Endothelial cell of umbilical vein (primary cell): ENCODE data around the gene DDX51.

ENCODE experiments used
- EZH2 ChIP-seq: IDR thresholded peaks from 2 replicates; pipeline ENCODE4 v1.6.1; 2012; ENCODE audit warnings: borderline replicate concordance, low read depth, mild to moderate bottlenecking, moderate library complexity, low read length, inconsistent platforms; ENCODE audit not compliant: severe bottlenecking
- JUN ChIP-seq: IDR thresholded peaks from 2 replicates; pipeline ENCODE4 v1.6.1; 2011; ENCODE audit warnings: borderline replicate concordance, low read depth; ENCODE audit not compliant: insufficient read length, insufficient read depth
- POLR2A ChIP-seq: IDR thresholded peaks from 2 replicates; pipeline ENCODE4 v1.6.1; 2012; ENCODE audit warnings: low read depth, mild to moderate bottlenecking, control low read depth, low read length
- POLR2AphosphoS5 ChIP-seq: IDR thresholded peaks from 2 replicates; pipeline ENCODE4 v1.6.1; 2012; ENCODE audit warnings: low read depth, mild to moderate bottlenecking, control low read depth, low read length, moderate library complexity; ENCODE audit not compliant: insufficient read depth
- TF ChIP-seq, protein P1 (sequence below), 2 donors: IDR thresholded peaks; 1 replicate in 1 of 2; 2 replicates in 1 of 2; pipeline ENCODE4 v1.5.1; 2011; ENCODE audit warnings: low read length in 2 of 2, mild to moderate bottlenecking in 2 of 2, moderate library complexity in 2 of 2, control low read depth in 1 of 2, inconsistent platforms in 1 of 2, low read depth in 1 of 2; ENCODE audit not compliant: insufficient read depth in 1 of 2; ENCODE audit errors: extremely low read depth in 1 of 2

DNA sequence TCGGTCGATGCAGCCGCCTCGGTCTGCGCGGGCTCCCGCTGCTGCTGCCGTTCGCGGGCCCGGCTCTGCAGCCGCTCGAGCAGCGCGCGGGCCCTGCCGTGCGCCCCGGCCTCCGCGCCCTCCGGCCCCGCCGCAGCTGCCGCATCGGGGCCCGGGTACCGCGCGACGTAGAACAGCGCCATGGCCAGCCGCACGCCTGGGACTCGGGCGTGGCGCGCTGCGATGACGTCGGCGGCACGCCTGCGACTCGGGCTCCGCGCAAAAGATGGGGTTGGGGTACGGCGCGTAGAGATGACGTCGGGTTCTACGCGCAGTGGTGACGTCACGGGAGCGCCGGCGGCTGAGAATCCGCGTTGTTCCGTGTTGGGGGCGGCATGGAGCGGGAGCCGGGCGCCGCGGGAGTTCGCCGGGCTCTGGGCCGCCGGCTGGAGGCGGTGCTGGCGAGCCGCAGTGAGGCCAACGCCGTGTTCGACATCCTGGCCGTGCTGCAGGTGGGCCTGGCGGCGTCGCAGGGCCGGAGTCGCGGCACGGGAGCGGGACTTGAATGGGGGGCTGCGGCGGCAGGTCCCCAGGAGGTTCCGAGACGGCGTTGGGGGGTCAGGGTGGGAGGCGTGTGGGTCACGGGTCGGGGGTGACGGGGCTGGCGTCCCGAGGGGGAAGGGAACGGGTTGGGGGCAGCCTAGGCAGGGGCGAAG lies at the start of gene DDX51, which contains the start of gene NOC4L:
- TF ChIP-seq EZH2 (no peak), POLR2AphosphoS5 (peak; percentile 80), JUN (peak; percentile 54), POLR2A (peak; percentile 62)
- TF ChIP-seq, protein P1, sequence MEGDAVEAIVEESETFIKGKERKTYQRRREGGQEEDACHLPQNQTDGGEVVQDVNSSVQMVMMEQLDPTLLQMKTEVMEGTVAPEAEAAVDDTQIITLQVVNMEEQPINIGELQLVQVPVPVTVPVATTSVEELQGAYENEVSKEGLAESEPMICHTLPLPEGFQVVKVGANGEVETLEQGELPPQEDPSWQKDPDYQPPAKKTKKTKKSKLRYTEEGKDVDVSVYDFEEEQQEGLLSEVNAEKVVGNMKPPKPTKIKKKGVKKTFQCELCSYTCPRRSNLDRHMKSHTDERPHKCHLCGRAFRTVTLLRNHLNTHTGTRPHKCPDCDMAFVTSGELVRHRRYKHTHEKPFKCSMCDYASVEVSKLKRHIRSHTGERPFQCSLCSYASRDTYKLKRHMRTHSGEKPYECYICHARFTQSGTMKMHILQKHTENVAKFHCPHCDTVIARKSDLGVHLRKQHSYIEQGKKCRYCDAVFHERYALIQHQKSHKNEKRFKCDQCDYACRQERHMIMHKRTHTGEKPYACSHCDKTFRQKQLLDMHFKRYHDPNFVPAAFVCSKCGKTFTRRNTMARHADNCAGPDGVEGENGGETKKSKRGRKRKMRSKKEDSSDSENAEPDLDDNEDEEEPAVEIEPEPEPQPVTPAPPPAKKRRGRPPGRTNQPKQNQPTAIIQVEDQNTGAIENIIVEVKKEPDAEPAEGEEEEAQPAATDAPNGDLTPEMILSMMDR (IDR thresholded peaks at IDR 0.05; ENCODE audit: extremely low read depth in 1 of 2, insufficient read depth in 1 of 2, low read depth in 1 of 2, low read length in 2 of 2): no peak
